ENCODE results near the gene FAM81A. TPM values are rescaled to one million over a fixed set of nuclear protein-coding genes. Genes with fewer than 3 reads are reported as not detected.

FAM81A gene
- polyA plus RNA-seq, 2 of the 4 experiments (the other 2 are of a cell fraction): 13.1 to 15.1 TPM

DNA sequence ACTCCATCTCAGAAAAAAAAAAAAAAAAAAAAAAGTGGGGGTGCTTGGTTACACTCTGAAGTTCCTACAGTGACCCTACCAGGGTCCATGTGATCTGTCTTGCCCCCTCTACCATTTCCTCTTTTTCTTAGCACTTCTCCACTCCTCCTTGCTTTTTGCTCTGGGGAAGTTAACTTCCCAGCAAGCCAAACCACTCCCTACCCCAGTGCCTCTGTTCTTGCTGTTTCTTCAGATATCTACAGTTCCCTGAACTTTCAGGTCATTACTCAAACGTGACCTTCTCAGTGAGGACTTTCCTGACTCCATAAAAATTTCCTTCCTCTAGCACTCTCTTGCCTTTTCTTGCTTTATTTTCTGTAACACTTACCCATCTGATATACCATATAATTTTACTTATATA is 112.5 kb downstream of the FAM81A start:
- peak overlapping the region; percentile 30 for H3K4me2 ChIP-seq
- DNase-seq (ENCODE audit: low read depth in 1 of 2, low spot score in 1 of 2) (no peak), ATAC-seq (no peak), FAIRE-seq (peak; percentile 59)
- ChIA-PET CTCF (interaction anchor here (0.7 to 22.0 kb wide), 4 partner anchors 16 to 89 kb away, joined by 3 to 312 read pairs (median 4); no protein-coding TSS in a partner anchor), POLR2A (no interaction called here)
- H3K27ac ChIP-seq: no peak overlapping the region; a peak in 2 of 6 replicates
- no peaks in the 10 kb centered on the region for H3K9me3 ChIP-seq
- no peak for TF ChIP-seq CBX8 (IDR thresholded peaks at IDR 0.05)
- TF ChIP-seq TP53 (CRISPR knock-in tag; IDR thresholded peaks at IDR 0.05): no peak
- no peak for TF ChIP-seq KDM5A (IDR thresholded peaks at IDR 0.05)
- TF ChIP-seq EP300 (IDR thresholded peaks at IDR 0.05): no peak
- no peak for TF ChIP-seq EHMT2 (IDR thresholded peaks at IDR 0.05; ENCODE audit: low read depth)
- no peak for TF ChIP-seq ZSCAN20 (CRISPR knock-in tag; IDR thresholded peaks at IDR 0.05)
- no peak for TF ChIP-seq FOSL2 (IDR thresholded peaks at IDR 0.05)
- TF ChIP-seq FOSL2 (CRISPR knock-in tag; IDR thresholded peaks at IDR 0.05): no peak
- no peak for TF ChIP-seq CBX2 (IDR thresholded peaks at IDR 0.05; ENCODE audit: borderline replicate concordance, low read depth)
- no peak for TF ChIP-seq ZC3H11A (IDR thresholded peaks at IDR 0.05)
- no peak for TF ChIP-seq FOSB (CRISPR knock-in tag; IDR thresholded peaks at IDR 0.05)
- TF ChIP-seq ZFP36 (IDR thresholded peaks at IDR 0.05; ENCODE audit: borderline replicate concordance, partially characterized antibody): no peak
- TF ChIP-seq, protein P1, sequence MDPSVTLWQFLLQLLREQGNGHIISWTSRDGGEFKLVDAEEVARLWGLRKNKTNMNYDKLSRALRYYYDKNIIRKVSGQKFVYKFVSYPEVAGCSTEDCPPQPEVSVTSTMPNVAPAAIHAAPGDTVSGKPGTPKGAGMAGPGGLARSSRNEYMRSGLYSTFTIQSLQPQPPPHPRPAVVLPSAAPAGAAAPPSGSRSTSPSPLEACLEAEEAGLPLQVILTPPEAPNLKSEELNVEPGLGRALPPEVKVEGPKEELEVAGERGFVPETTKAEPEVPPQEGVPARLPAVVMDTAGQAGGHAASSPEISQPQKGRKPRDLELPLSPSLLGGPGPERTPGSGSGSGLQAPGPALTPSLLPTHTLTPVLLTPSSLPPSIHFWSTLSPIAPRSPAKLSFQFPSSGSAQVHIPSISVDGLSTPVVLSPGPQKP (IDR thresholded peaks at IDR 0.05; ENCODE audit: low read depth, low read length): no peak
- WGBS (ENCODE audit: missing lambda C conversion rate): 15% methylated on average over 1 of the region's 1 CpG
- peaks cover 36% of the 10 kb centered on the region for H3K4me1 ChIP-seq
- no peak overlapping the region for H3K4me3 ChIP-seq

DNA sequence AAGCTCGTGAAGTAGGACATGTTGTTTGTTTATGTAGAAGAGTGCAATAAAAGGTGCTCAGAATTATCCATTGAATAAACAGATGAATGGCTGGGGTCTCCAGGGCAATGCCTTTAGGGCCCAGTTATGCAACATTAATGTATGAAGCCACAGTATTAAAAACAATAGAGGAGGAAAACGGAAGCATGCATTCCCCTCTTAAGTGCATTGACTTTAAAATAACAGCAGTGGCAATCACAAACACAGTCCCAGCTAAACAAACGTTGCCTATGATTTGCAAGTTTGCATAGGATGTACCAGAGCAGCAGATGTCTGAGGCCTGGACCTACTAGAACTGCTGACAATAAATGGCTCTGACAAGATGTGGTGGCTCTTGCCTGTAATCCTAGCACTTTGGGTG is 113.0 kb downstream of the FAM81A start:
- H3K4me1 ChIP-seq: peaks cover 41% of the 10 kb centered on the region
- DNase-seq (ENCODE audit: low read depth in 1 of 2, low spot score in 1 of 2) (no peak), ATAC-seq (peak in 1 of 2 experiments; percentile 12; a peak in 3 of 6 replicates), FAIRE-seq (no peak)
- H3K4me2 ChIP-seq: peak overlapping the region; percentile 30
- peak overlapping the region in 1 of 2 experiments; percentile 21; a peak in 2 of 6 replicates for H3K27ac ChIP-seq
- CTCF ChIA-PET: interaction anchor here (0.9 to 22.0 kb wide), 3 partner anchors 16 to 89 kb away, joined by 3 to 312 read pairs (median 3); no protein-coding TSS in a partner anchor
- TF ChIP-seq, protein P2, sequence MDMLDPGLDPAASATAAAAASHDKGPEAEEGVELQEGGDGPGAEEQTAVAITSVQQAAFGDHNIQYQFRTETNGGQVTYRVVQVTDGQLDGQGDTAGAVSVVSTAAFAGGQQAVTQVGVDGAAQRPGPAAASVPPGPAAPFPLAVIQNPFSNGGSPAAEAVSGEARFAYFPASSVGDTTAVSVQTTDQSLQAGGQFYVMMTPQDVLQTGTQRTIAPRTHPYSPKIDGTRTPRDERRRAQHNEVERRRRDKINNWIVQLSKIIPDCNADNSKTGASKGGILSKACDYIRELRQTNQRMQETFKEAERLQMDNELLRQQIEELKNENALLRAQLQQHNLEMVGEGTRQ (IDR thresholded peaks at IDR 0.05): no peak
- TF ChIP-seq CEBPB (IDR thresholded peaks at IDR 0.05) (peak in 1 of 2 experiments; percentile 38; a peak in 1 of 4 replicates), KDM1A (IDR thresholded peaks at IDR 0.05; ENCODE audit: low read depth) (no peak)
- POLR2A ChIA-PET: no interaction called here
- H3K4me3 ChIP-seq: no peak overlapping the region
- H3K9me3 ChIP-seq: no peaks in the 10 kb centered on the region
- WGBS (ENCODE audit: missing lambda C conversion rate): 11% methylated on average over 3 of the region's 3 CpGs

DNA sequence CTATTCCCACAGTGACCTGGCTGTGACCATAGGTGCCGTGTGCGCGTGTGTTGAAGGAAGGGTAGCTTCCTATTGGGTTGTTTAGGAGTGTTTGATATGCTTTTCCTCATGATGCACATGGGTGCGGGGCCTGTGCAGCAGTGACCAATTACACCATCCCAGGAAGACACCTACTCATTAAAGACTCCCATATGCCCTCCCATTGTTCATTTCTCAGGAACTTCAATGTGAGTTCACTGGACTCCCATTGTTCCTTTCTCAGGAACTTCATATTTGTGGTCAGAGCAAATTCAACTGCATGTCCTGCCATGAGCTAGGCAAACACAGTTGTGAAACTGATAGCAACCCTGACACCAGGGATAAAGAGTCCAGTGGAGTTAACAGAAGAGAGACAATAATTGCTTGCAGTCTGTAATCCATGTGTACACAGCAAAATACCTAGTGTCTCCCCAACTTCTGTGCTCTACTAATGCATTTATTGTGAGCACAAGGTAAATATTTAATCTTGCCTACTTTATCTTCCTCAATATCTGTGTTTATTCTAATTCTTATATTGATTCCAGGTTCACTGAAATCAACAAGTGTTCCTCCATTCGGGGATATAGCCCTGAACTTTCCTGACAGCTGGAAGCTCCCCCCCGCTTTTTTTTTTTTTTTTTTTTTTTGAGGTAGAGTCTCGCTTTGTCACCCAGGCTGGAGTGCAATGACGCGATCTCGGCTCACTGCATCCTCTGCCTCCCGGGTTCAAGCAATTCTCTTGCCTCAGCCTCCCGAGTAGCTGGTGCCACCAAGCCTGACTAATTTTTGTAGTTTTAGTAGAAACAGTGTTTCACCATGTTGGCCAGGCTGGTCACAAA is 116.1 kb downstream of the FAM81A start:
- Histone ChIP-seq H3K4me1 (peaks cover 53% of the 10 kb centered on the region), H3K9me3 (no peaks in the 10 kb centered on the region), H3K4me3 (no peak overlapping the region), H3K4me2 (peak overlapping the region; percentile 57), H3K27ac (peak overlapping the region; percentile 59 to 66)
- peak; percentile 68 to 87 for ATAC-seq
- WGBS (ENCODE audit: missing lambda C conversion rate): 37% methylated on average over 12 of the region's 12 CpGs
- peak; percentile 57 to 94 for DNase-seq (ENCODE audit: low read depth in 1 of 2, low spot score in 1 of 2)
- peak; percentile 73 for FAIRE-seq
- POLR2A ChIA-PET: interaction anchor here (0.8 to 1.7 kb wide), 3 partner anchors 40 to 61 kb away, joined by 3 to 9 read pairs (median 6); no protein-coding TSS in a partner anchor
- peak; percentile 87 for TF ChIP-seq GATA3 (IDR thresholded peaks at IDR 0.05; ENCODE audit: borderline replicate concordance)
- TF ChIP-seq, protein P3, sequence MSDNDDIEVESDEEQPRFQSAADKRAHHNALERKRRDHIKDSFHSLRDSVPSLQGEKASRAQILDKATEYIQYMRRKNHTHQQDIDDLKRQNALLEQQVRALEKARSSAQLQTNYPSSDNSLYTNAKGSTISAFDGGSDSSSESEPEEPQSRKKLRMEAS (IDR thresholded peaks at IDR 0.05): peak; percentile 40
- TF ChIP-seq HOXB5 (CRISPR knock-in tag; IDR thresholded peaks at IDR 0.05): 0 out of 2 replicates have a peak, but pooled peaks have one; percentile 57
- TF ChIP-seq, protein P4, sequence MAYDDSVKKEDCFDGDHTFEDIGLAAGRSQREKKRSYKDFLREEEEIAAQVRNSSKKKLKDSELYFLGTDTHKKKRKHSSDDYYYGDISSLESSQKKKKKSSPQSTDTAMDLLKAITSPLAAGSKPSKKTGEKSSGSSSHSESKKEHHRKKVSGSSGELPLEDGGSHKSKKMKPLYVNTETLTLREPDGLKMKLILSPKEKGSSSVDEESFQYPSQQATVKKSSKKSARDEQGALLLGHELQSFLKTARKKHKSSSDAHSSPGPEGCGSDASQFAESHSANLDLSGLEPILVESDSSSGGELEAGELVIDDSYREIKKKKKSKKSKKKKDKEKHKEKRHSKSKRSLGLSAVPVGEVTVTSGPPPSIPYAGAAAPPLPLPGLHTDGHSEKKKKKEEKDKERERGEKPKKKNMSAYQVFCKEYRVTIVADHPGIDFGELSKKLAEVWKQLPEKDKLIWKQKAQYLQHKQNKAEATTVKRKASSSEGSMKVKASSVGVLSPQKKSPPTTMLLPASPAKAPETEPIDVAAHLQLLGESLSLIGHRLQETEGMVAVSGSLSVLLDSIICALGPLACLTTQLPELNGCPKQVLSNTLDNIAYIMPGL (CRISPR knock-in tag; IDR thresholded peaks at IDR 0.05; ENCODE audit: borderline replicate concordance): no peak
- TF ChIP-seq RAD21 (conservative IDR thresholded peaks at IDR 0.05 in 1 of 2, IDR thresholded peaks at IDR 0.05 in 1 of 2): no peak
- TF ChIP-seq FOXS1 (CRISPR knock-in tag; IDR thresholded peaks at IDR 0.05): no peak
- 0 out of 2 replicates have a peak, but pooled peaks have one; percentile 16 for TF ChIP-seq JUNB (IDR thresholded peaks at IDR 0.05)
- no peak for TF ChIP-seq FOSL2 (IDR thresholded peaks at IDR 0.05)
- peak; percentile 51; the same call in 1 of the 2 replicates for TF ChIP-seq FOSL2 (CRISPR knock-in tag; IDR thresholded peaks at IDR 0.05)
- TF ChIP-seq CEBPB (IDR thresholded peaks at IDR 0.05): peak; percentile 47 to 67; a peak in 2 of 4 replicates
- no peak for TF ChIP-seq RARB (CRISPR knock-in tag; IDR thresholded peaks at IDR 0.05)
- TF ChIP-seq EP300 (IDR thresholded peaks at IDR 0.05): peak in 1 of 2 experiments; percentile 37; a peak in 1 of 5 replicates
- TF ChIP-seq EHF (CRISPR knock-in tag; IDR thresholded peaks at IDR 0.05): 0 out of 2 replicates have a peak, but pooled peaks have one; percentile 19
- no peak for TF ChIP-seq MYC (IDR thresholded peaks at IDR 0.05; ENCODE audit: borderline replicate concordance, low read length)
- CTCF ChIA-PET: interaction anchor here (0.6 to 22.0 kb wide), 8 partner anchors 9 to 596 kb away, joined by 3 to 312 read pairs (median 3); no protein-coding TSS in a partner anchor
